SK-N-SH (cell line): ENCODE data around the gene CRTAP. TPM values are rescaled to one million over a fixed set of nuclear protein-coding genes. Genes with fewer than 3 reads are reported as not detected.
A peak's percentile ranks its signal among the peaks of the same experiment; 100 is the strongest.

Experiments
- CTCF ChIA-PET: fragments of 300-600, 350-600 bp; formaldehyde crosslinking; extraction: SDS; loops from one replicate; lab custom pipeline; 2021; lab: Yijun Ruan, JAX
- POLR2A ChIA-PET: fragments of 350-600 bp; sonication (Branson Sonifier 250); formaldehyde crosslinking; extraction: SDS; loops from one replicate; lab custom pipeline; 2020; ENCODE audit warnings: antibody characterized with exemption, inconsistent platforms; lab: Yijun Ruan, JAX
- DNase-seq: peaks from one replicate; pipeline ENCODE4 v3.0.0; 2012
- H2AFZ ChIP-seq: fragments of 200-600 bp; sonication (generic); 2 replicates; pipeline ENCODE4 v1.8.1; 2016; ENCODE audit warnings: antibody characterized with exemption, mild to moderate bottlenecking, low read depth
- H3F3A ChIP-seq: fragments of 200-600 bp; sonication (generic); replicated peaks from 2 replicates; pipeline ENCODE3; 2016; ENCODE audit warnings: antibody characterized with exemption, mild to moderate bottlenecking; ENCODE audit not compliant: insufficient read depth
- H3K27ac ChIP-seq, 2 experiments: fragments of 200-500 bp in 1 of 2; fragments of 200-600 bp in 1 of 2; sonication (Bioruptor generic) in 1 of 2; sonication (generic), shearing (Covaris generic) in 1 of 2; 2 replicates each; pipeline versions ENCODE4 v1.5.1 to v1.6.1; 2014 to 2016; ENCODE audit warnings: low read depth in 2 of 2, inconsistent platforms in 1 of 2, low read length in 1 of 2, mild to moderate bottlenecking in 1 of 2, mixed read lengths in 1 of 2
- H3K27me3 ChIP-seq: fragments of 200-600 bp; sonication (generic), shearing (Covaris generic); 2 replicates; pipeline ENCODE4 v1.6.1; 2016; ENCODE audit warnings: mixed run types; ENCODE audit not compliant: insufficient read depth
- H3K36me3 ChIP-seq, 2 experiments: fragments of 200-500 bp in 1 of 2; fragments of 200-600 bp in 1 of 2; sonication (Bioruptor generic) in 1 of 2; sonication (generic) in 1 of 2; replicated peaks in 1 of 2; 2 replicates each; pipeline versions ENCODE3 to v1.5.1; 2014 to 2016; ENCODE audit warnings: low read length in 1 of 2, mild to moderate bottlenecking in 1 of 2; ENCODE audit not compliant: insufficient read depth in 2 of 2, control insufficient read depth in 1 of 2
- H3K4me1 ChIP-seq, 2 experiments: fragments of 200-500 bp in 1 of 2; fragments of 200-600 bp in 1 of 2; sonication (Bioruptor generic) in 1 of 2; sonication (generic), shearing (Covaris generic) in 1 of 2; 2 replicates each; pipeline versions ENCODE4 v1.5.1 to v1.6.1; 2014 to 2016; ENCODE audit warnings: low read depth in 1 of 2, low read length in 1 of 2, mixed run types in 1 of 2; ENCODE audit not compliant: insufficient read depth in 2 of 2, control insufficient read depth in 1 of 2
- H3K4me2 ChIP-seq: fragments of 200-600 bp; sonication (generic), shearing (Covaris generic); 2 replicates; pipeline ENCODE4 v1.6.1; 2017; ENCODE audit warnings: mixed run types
- H3K4me3 ChIP-seq, 2 experiments: fragments of 200-500 bp in 1 of 2; fragments of 200-600 bp in 1 of 2; sonication (Bioruptor generic) in 1 of 2; sonication (generic), shearing (Covaris generic) in 1 of 2; 2 replicates each; pipeline versions ENCODE4 v1.5.1 to v1.8.1; 2014 to 2016; ENCODE audit warnings: low read depth in 2 of 2, inconsistent platforms in 1 of 2, low read length in 1 of 2, mild to moderate bottlenecking in 1 of 2, mixed read lengths in 1 of 2, moderate library complexity in 1 of 2
- H3K79me2 ChIP-seq: fragments of 200-600 bp; sonication (generic); 2 replicates; pipeline ENCODE4 v1.8.1; 2017; ENCODE audit warnings: mild to moderate bottlenecking; ENCODE audit not compliant: insufficient read depth
- H3K9ac ChIP-seq: fragments of 200-600 bp; sonication (generic); 2 replicates; pipeline ENCODE4 v1.6.1; 2017; ENCODE audit warnings: mixed run types
- H3K9me2 ChIP-seq: fragments of 200-600 bp; sonication (generic); 2 replicates; pipeline ENCODE4 v1.6.1; 2017; ENCODE audit warnings: mixed run types
- H3K9me3 ChIP-seq: fragments of 200-600 bp; sonication (generic); 2 replicates; pipeline ENCODE4 v1.6.1; 2017; ENCODE audit warnings: mixed run types, mild to moderate bottlenecking, moderate library complexity
- H4K20me1 ChIP-seq: fragments of 200-600 bp; sonication (generic); 2 replicates; pipeline ENCODE4 v1.6.1; 2017; ENCODE audit warnings: mild to moderate bottlenecking, mixed run types; ENCODE audit not compliant: insufficient read depth
- CHD2 ChIP-seq: fragments of 150-350 bp; IDR thresholded peaks from 2 replicates; pipeline ENCODE4 v1.6.1; 2018; ENCODE audit warnings: low read length; ENCODE audit not compliant: partially characterized antibody
- ELF1 ChIP-seq: IDR thresholded peaks from 2 replicates; pipeline ENCODE4 v1.4.0; 2012
- EP300 ChIP-seq, 2 experiments: IDR thresholded peaks; 2 replicates each; pipeline versions ENCODE4 v1.4.0 to v1.6.1; 2012; ENCODE audit warnings: borderline replicate concordance in 1 of 2, low read depth in 1 of 2, low read length in 1 of 2
- FOSL2 ChIP-seq: IDR thresholded peaks from 2 replicates; pipeline ENCODE4 v1.4.0; 2012; ENCODE audit warnings: low read depth, mild to moderate bottlenecking, moderate library complexity, borderline replicate concordance
- FOXJ3 ChIP-seq: sonication (generic); formaldehyde crosslinking; IDR thresholded peaks from 2 replicates; pipeline ENCODE4 v1.5.1; 2020; ENCODE audit warnings: mild to moderate bottlenecking, missing genetic modification reagents
- FOXM1 ChIP-seq: IDR thresholded peaks from 2 replicates; pipeline ENCODE4 v1.4.0; 2012; ENCODE audit warnings: low read depth, mild to moderate bottlenecking
- GATA2 ChIP-seq: sonication (generic); formaldehyde crosslinking; IDR thresholded peaks from 2 replicates; pipeline ENCODE4 v1.5.0; 2020; ENCODE audit warnings: mild to moderate bottlenecking, missing genetic modification reagents
- JUND ChIP-seq: IDR thresholded peaks from 2 replicates; pipeline ENCODE4 v1.4.0; 2012
- MAX ChIP-seq: IDR thresholded peaks from 2 replicates; pipeline ENCODE4 v1.4.0; 2012; ENCODE audit warnings: low read depth
- MEF2A ChIP-seq: IDR thresholded peaks from 2 replicates; pipeline ENCODE4 v1.4.0; 2012; ENCODE audit warnings: low read depth, borderline replicate concordance
- NFIC ChIP-seq: IDR thresholded peaks from 2 replicates; pipeline ENCODE4 v1.4.0; 2012; ENCODE audit warnings: borderline replicate concordance
- POLR2AphosphoS5 ChIP-seq: IDR thresholded peaks from 2 replicates; pipeline ENCODE4 v1.6.1; 2012; ENCODE audit warnings: low read depth, low read length
- RAD21 ChIP-seq: IDR thresholded peaks from 2 replicates; pipeline ENCODE4 v1.6.1; 2012; ENCODE audit warnings: mild to moderate bottlenecking, low read length
- RCOR1 ChIP-seq: fragments of 150-350 bp; IDR thresholded peaks from 2 replicates; pipeline ENCODE4 v1.6.1; 2017; ENCODE audit warnings: antibody characterized with exemption, low read length
- REST ChIP-seq: IDR thresholded peaks from 2 replicates; pipeline ENCODE4 v1.6.1; 2012; ENCODE audit warnings: mild to moderate bottlenecking, low read depth, low read length, moderate library complexity
- RXRA ChIP-seq: IDR thresholded peaks from 2 replicates; pipeline ENCODE4 v1.4.0; 2012; ENCODE audit warnings: low read depth, mild to moderate bottlenecking, borderline replicate concordance
- YY1 ChIP-seq: IDR thresholded peaks from 2 replicates; pipeline ENCODE4 v1.4.0; 2012; ENCODE audit warnings: low read depth, mild to moderate bottlenecking
- WGBS: methylation state at CpG from one replicate; pipeline ENCODE4 v1.1.6; 2017; ENCODE audit warnings: low lambda C conversion rate; 5-methylcytosine and 5-hydroxymethylcytosine counted together
- polyA plus RNA-seq, 3 experiments: library from polyadenylated mRNA; depleted of rRNA; stranded (reverse); fragments of >200 nt; gene quantifications; 2 replicates each; pipeline ENCODE4 v1.2.3, GENCODE V29; 2012
- TF ChIP-seq, protein P1 (sequence below): fragments of 200-600 bp; sonication (generic); IDR thresholded peaks from 2 replicates; pipeline ENCODE4 v1.6.1; 2017; ENCODE audit warnings: antibody characterized with exemption, mild to moderate bottlenecking, moderate library complexity

CRTAP gene
- polyA plus RNA-seq, 1 of the 3 experiments (the other 2 are of a cell fraction) = 198 TPM

DNA sequence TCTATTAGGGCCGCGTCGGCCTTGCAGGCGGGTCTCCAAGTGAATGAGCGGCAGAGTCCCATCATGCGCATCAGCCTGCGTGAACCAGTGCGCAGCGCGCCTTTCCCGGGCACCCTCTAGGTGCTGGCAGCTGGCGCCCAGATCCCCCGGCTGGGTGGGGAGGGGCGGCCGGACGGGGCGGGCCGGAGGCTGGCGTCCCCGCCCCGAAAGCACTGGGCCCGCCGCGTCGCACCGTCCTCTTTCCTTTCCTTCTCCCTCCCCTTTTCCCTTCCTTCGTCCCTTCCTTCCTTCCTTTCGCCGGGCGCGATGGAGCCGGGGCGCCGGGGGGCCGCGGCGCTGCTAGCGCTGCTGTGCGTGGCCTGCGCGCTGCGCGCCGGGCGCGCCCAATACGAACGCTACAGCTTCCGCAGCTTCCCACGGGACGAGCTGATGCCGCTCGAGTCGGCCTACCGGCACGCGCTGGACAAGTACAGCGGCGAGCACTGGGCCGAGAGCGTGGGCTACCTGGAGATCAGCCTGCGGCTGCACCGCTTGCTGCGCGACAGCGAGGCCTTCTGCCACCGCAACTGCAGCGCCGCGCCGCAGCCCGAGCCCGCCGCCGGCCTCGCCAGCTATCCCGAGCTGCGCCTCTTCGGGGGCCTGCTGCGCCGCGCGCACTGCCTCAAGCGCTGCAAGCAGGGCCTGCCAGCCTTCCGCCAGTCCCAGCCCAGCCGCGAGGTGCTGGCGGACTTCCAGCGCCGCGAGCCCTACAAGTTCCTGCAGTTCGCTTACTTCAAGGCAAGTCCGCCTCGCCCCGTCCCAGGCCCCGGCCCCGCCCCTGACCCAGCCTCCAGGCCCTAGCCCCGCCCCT lies at the start of gene CRTAP (continued):
- TF ChIP-seq, protein P1, sequence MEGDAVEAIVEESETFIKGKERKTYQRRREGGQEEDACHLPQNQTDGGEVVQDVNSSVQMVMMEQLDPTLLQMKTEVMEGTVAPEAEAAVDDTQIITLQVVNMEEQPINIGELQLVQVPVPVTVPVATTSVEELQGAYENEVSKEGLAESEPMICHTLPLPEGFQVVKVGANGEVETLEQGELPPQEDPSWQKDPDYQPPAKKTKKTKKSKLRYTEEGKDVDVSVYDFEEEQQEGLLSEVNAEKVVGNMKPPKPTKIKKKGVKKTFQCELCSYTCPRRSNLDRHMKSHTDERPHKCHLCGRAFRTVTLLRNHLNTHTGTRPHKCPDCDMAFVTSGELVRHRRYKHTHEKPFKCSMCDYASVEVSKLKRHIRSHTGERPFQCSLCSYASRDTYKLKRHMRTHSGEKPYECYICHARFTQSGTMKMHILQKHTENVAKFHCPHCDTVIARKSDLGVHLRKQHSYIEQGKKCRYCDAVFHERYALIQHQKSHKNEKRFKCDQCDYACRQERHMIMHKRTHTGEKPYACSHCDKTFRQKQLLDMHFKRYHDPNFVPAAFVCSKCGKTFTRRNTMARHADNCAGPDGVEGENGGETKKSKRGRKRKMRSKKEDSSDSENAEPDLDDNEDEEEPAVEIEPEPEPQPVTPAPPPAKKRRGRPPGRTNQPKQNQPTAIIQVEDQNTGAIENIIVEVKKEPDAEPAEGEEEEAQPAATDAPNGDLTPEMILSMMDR = no peak
- TF ChIP-seq RXRA = no peak
- peak; percentile 4 for TF ChIP-seq CHD2
- peak; percentile 65; the same call in 1 of the 2 replicates for TF ChIP-seq ELF1
- no peak for TF ChIP-seq REST
- no peak for TF ChIP-seq EP300 (IDR thresholded peaks at IDR 0.05; ENCODE audit: borderline replicate concordance in 1 of 2, low read depth in 1 of 2, low read length in 1 of 2)
- TF ChIP-seq YY1 = no peak; the same call in 1 of the 2 replicates
- TF ChIP-seq GATA2 = no peak
- no peak for TF ChIP-seq RCOR1

- Histone ChIP-seq H3K4me1 (peaks cover 2 to 6% of the 10 kb centered on the region in 2 experiments; a peak in 1 of 4 replicates), H3K9me3 (no peaks in the 10 kb centered on the region), H3K79me2 (0 out of 2 replicates have a peak, but pooled peaks cover 5% of the 10 kb centered on the region), H3K4me3 (no peak overlapping the region), H4K20me1 (no peaks in the 10 kb centered on the region), H3F3A (peaks cover 5% of the 10 kb centered on the region), H3K4me2 (no peak overlapping the region), H2AFZ (no peak overlapping the region), H3K9ac (no peak overlapping the region), H3K27ac (no peak overlapping the region), H3K36me3 (peaks cover 5 to 22% of the 10 kb centered on the region in 2 experiments), H3K27me3 (no peaks in the 10 kb centered on the region), H3K9me2 (no peaks in the 10 kb centered on the region)
- no peak for DNase-seq
- 97% methylated on average over 2 of the region's 2 CpGs for WGBS
- ChIA-PET CTCF (interaction anchor here (1.8 kb wide), 1 partner anchor 10 kb away, joined by 8 read pairs; no protein-coding TSS in a partner anchor), POLR2A (no interaction called here)
- TF ChIP-seq ELF1 (no peak), FOXJ3 (CRISPR knock-in tag) (no peak), EP300 (IDR thresholded peaks at IDR 0.05; ENCODE audit: borderline replicate concordance in 1 of 2, low read depth in 1 of 2, low read length in 1 of 2) (no peak), POLR2AphosphoS5 (no peak), REST (no peak), MEF2A (no peak), NFIC (no peak), JUND (no peak), RXRA (no peak), RAD21 (no peak), FOSL2 (no peak), GATA2 (no peak), MAX (no peak), CHD2 (no peak), FOXM1 (no peak)
These were observed 48.9 kb upstream of the CRTAP start for GRCh38 chr3:33064929-33065328.
